ENCODE data around the gene SCP2. TPM values are rescaled to one million over a fixed set of nuclear protein-coding genes. Genes with fewer than 3 reads are reported as not detected.

Gene SCP2
- total RNA-seq, 1 experiment from 2014 or later = 97.5 TPM

GRCh38 chr1:53020588-53020987 is 93.5 kb downstream of the SCP2 start:
- POLR2A ChIA-PET (ENCODE audit: unreplicated experiment) = no interaction called here
- TF ChIP-seq CTCF (conservative IDR thresholded peaks at IDR 0.05; ENCODE audit: low read depth, low read length) (no peak), EZH2phosphoT487 (IDR thresholded peaks at IDR 0.05; ENCODE audit: borderline replicate concordance, low read length) (no peak), EZH2 (IDR thresholded peaks at IDR 0.05; ENCODE audit: low read length, unreplicated experiment) (no peak)

DNA sequence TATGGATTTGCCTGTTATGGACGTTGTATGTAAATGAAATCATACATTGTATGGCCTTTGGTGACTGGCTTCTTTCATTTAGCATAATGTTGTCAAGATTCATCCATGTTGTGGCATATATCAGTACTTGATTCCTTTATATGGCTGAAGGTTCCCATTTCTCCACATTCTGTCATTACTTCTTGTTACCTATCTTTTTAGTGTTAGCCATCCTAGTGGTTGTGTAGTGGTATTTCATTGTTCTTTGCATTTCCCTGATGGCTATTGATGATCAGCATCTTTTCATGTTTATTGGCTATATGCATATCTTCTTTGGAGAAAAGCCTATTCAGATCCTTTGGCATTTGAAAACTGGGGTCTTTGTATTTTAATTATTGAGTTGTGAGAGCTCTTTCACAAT is 95.1 kb downstream of the SCP2 start:
- DNase-seq = no peak
- Histone ChIP-seq H3K4me3 (ENCODE audit: low read length) (no peak overlapping the region), H3K9ac (ENCODE audit: low read length) (no peak overlapping the region), H3F3A (ENCODE audit: low read length, unreplicated experiment) (no peaks in the 10 kb centered on the region), H3K4me1 (ENCODE audit: insufficient read depth, low read length) (no peaks in the 10 kb centered on the region), H3K36me3 (ENCODE audit: low read depth, low read length) (no peaks in the 10 kb centered on the region), H3K27me3 (ENCODE audit: low read length) (no peaks in the 10 kb centered on the region), H3K9me3 (ENCODE audit: low read length) (no peaks in the 10 kb centered on the region), H3K4me2 (ENCODE audit: low read length) (no peak overlapping the region), H3K79me2 (ENCODE audit: low read length) (peaks cover 49% of the 10 kb centered on the region), H3K9me2 (replicated peaks; ENCODE audit: low read length) (no peaks in the 10 kb centered on the region), H4K20me1 (ENCODE audit: low read length) (no peaks in the 10 kb centered on the region), H3K27ac (ENCODE audit: low read length) (no peak overlapping the region), H2AFZ (ENCODE audit: low read length) (no peak overlapping the region)
- POLR2A ChIA-PET (ENCODE audit: unreplicated experiment) = no interaction called here
- BruUV-seq (replicated peaks) = no TSS peak
- no peak for ATAC-seq
- CTCF ChIA-PET = no interaction called here
- TF ChIP-seq EZH2phosphoT487 (IDR thresholded peaks at IDR 0.05; ENCODE audit: borderline replicate concordance, low read length) = no peak
- no peak for TF ChIP-seq EZH2 (IDR thresholded peaks at IDR 0.05; ENCODE audit: low read length, unreplicated experiment)
- TF ChIP-seq CTCF (conservative IDR thresholded peaks at IDR 0.05; ENCODE audit: low read depth, low read length) = no peak
- intact Hi-C loops (cut with micrococcal nuclease) = no loop called here

More at GRCh38 chr1:53020588-53020987, 93.5 kb downstream of the SCP2 start:
- H3K4me1 ChIP-seq (ENCODE audit: insufficient read depth, low read length) = peaks cover 11% of the 10 kb centered on the region
- H3K36me3 ChIP-seq (ENCODE audit: low read depth, low read length) = no peaks in the 10 kb centered on the region
- ATAC-seq (no peak), DNase-seq (no peak)
- no peaks in the 10 kb centered on the region for H3K9me2 ChIP-seq (replicated peaks; ENCODE audit: low read length)
- H2AFZ ChIP-seq (ENCODE audit: low read length) = no peak overlapping the region
- no peak overlapping the region for H3K4me2 ChIP-seq (ENCODE audit: low read length)
- no peak overlapping the region for H3K4me3 ChIP-seq (ENCODE audit: low read length)
- CTCF ChIA-PET = no interaction called here
- H3F3A ChIP-seq (ENCODE audit: low read length, unreplicated experiment) = no peaks in the 10 kb centered on the region
- peaks cover 62% of the 10 kb centered on the region for H3K79me2 ChIP-seq (ENCODE audit: low read length)
- BruUV-seq (replicated peaks) = no TSS peak
- H3K9me3 ChIP-seq (ENCODE audit: low read length) = no peaks in the 10 kb centered on the region
- H3K9ac ChIP-seq (ENCODE audit: low read length) = no peak overlapping the region
- no peaks in the 10 kb centered on the region for H4K20me1 ChIP-seq (ENCODE audit: low read length)
- intact Hi-C loops (cut with micrococcal nuclease) = no loop called here
- H3K27me3 ChIP-seq (ENCODE audit: low read length) = no peaks in the 10 kb centered on the region
- no peak overlapping the region for H3K27ac ChIP-seq (ENCODE audit: low read length)

DNA sequence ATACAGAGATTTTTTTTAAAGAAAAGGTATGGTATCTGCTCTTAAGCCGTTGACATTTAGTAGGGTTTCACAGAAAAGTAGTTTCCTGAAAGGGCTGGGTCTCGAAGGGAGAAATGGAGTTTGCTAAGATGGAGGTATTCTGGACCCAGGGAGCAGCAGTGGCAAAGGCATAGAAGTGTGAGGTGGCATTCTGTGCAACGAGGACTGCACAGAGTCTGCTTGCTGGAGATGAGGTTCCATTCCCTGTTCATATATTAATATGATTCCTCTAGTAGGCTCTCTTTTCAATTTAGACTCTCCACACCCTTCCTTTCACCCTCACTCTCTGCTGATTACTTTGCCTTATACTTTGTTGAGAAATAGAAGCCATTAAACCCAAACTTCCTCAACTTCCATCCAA is 96.5 kb downstream of the SCP2 start:
- Histone ChIP-seq H3K9ac (ENCODE audit: low read length) (no peak overlapping the region), H3K4me2 (ENCODE audit: low read length) (no peak overlapping the region), H3K27ac (ENCODE audit: low read length) (no peak overlapping the region), H3K27me3 (ENCODE audit: low read length) (no peaks in the 10 kb centered on the region), H3K79me2 (ENCODE audit: low read length) (peaks cover 35% of the 10 kb centered on the region), H3K4me1 (ENCODE audit: insufficient read depth, low read length) (no peaks in the 10 kb centered on the region), H4K20me1 (ENCODE audit: low read length) (no peaks in the 10 kb centered on the region), H3K9me2 (replicated peaks; ENCODE audit: low read length) (no peaks in the 10 kb centered on the region), H3K36me3 (ENCODE audit: low read depth, low read length) (no peaks in the 10 kb centered on the region), H3F3A (ENCODE audit: low read length, unreplicated experiment) (no peaks in the 10 kb centered on the region), H2AFZ (ENCODE audit: low read length) (no peak overlapping the region), H3K4me3 (ENCODE audit: low read length) (no peak overlapping the region), H3K9me3 (ENCODE audit: low read length) (no peaks in the 10 kb centered on the region)
- ATAC-seq = no peak
- CTCF ChIA-PET = no interaction called here
- no TSS peak for BruUV-seq (replicated peaks)
- DNase-seq = no peak
- TF ChIP-seq CTCF (conservative IDR thresholded peaks at IDR 0.05; ENCODE audit: low read depth, low read length) (no peak), EZH2phosphoT487 (IDR thresholded peaks at IDR 0.05; ENCODE audit: borderline replicate concordance, low read length) (no peak), EZH2 (IDR thresholded peaks at IDR 0.05; ENCODE audit: low read length, unreplicated experiment) (no peak)
- intact Hi-C loops (cut with micrococcal nuclease) = no loop called here
- POLR2A ChIA-PET (ENCODE audit: unreplicated experiment) = no interaction called here

All from PC-3 (cell line).